ENCODE measurements around the gene CCR7.
A peak's percentile ranks its signal among the peaks of the same experiment; 100 is the strongest.
"Not testable (repeated sequence)": the region's sequence is repeated elsewhere in the genome, so short reads cannot be mapped to it uniquely, and the experiment has no call there.

Gene CCR7

GRCh38 chr17:40551879-40552768, 13.1 kb downstream of the CCR7 start:
- no peak for DNase-seq (ENCODE audit: low read depth in 1 of 2, low spot score in 1 of 2)

GRCh38 chr17:40551091-40551878, 14.0 kb downstream of the CCR7 start:
- no peak for DNase-seq (ENCODE audit: low read depth in 1 of 2, low spot score in 1 of 2)

- no peak for DNase-seq (ENCODE audit: low read depth in 1 of 2, low spot score in 1 of 2)
Observed at GRCh38 chr17:40550608-40551007, 14.7 kb downstream of the CCR7 start.

DNA sequence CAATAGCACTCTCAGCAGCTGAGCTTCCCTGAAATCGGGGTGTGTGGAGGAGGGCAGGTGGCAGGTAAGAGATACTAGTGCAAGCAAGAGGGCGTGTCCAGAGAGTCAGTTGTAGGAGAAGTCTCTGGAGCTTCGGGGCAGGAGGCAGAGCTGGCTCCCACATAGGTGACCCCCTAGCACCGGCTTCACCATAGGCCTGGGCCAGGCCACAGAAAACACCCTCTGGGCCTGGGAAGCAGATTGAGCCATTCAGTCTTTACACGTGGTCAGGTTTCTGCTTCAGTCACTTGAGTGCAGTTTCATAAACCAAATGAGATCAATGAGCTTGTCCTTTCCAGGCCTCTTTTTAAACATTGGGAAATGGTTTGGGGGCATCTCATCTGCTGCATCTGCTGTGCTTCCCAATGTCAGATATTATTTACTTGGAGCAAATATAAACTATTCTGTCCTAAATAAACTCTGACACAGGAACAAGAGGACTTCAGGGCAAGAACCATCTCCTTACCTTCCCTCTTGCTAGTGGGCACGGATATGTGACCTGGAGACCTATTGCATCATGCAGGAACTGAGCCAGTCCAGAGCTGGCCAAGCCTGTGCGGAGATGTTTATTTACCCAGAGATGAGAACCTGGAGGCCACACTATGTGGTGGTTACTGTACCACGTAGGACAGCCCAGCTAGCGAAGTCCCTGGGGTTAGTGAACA, 16.1 kb downstream of the CCR7 start:
- no peak for DNase-seq (ENCODE audit: low read depth in 1 of 2, low spot score in 1 of 2)

GRCh38 chr17:40548491-40548981, 16.7 kb downstream of the CCR7 start:
- DNase-seq (ENCODE audit: low read depth in 1 of 2, low spot score in 1 of 2) = no peak

DNA sequence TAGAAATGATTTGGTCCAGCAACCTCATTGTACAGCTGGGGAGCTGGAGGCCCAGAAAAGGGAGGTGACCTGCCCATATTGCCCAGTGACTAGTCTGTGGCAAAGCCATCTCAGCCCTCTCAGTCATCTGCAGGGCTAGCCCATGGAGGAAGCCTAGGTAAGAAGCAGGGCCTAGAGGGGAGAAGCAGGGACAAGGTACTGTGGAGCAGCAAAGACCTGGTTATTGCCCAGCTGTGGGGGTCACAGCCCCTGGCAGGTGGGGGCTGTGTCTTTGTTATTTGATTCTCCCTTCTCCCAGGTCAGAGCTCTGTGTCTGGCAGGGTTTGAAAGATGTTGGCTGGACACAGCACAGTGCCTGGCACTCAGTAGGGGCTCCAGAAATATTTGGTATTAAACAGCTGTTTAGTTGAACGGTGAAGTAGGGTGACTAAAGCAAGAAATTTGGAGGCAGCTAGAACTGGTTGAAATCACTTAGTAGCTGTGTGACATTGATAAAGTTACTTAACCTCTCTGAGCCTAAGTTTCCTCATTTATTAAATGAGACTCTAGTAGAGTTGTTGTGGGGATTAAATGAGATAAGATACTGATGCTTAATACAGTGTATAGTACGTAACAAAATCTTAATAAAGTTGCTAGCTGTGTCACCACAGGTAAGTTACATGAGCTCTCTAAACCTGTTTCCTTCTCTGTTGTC, 17.3 kb downstream of the CCR7 start:
- no peak for DNase-seq (ENCODE audit: low read depth in 1 of 2, low spot score in 1 of 2)

DNA sequence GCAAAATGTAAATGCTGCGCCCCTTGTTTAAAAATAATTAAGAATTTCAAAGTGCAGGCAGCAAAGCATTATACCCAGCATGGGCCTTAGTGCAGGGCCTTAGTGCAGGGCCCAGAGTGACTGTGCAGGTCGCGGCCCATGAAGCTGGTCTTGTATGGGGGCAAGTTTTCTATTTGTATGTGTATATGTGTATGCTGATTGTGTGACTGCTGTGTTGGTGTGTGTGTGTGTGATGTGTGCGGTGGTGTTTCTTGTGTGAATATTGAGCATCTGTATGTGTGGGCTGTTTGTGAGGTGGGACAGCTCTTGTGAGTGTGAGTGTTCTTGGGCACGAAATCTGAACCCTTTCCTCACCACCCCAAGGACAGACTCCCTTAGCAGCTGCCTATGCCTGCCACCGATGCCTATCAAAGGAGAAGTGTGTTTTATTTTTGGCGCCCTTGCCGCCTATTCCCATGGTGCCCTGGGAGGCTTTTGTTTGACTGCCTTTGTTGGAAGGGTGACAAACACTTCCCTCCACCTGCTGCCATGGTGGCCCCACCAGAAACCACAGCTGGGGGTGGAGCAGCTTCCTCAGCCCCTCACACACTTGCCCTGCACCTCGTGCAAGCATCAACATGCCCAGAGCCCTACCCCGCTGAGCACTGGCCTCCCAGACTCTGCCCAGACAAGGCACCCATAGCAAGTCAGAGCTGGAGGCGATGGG, 18.0 kb downstream of the CCR7 start:
- DNase-seq (ENCODE audit: low read depth in 1 of 2, low spot score in 1 of 2) = peak in 1 of 2 donors; percentile 45

- not testable (repeated sequence) for DNase-seq (ENCODE audit: low read depth in 1 of 2, low spot score in 1 of 2)
Observed at GRCh38 chr17:40546497-40546896, 18.8 kb downstream of the CCR7 start.

DNA sequence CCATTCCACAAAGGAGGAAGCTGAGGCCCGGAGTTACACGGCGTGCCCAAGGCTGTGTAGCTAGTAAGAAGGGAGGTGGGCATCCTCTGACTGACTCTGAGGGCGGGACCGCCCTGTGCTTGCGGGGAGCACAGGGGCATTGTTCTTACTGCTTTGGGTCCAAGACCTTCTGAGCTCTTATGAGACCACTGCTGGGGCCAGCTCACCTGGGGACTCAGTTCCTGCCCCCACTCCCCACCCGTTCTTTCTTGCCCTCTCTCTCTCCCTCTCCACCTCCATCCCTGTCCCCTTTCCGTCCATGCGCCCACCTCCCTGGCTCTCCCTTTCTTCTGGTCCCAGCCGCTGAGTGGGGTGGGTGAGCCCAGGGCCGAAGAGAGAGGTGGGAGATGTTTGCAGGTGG, 19.6 kb downstream of the CCR7 start:
- DNase-seq (ENCODE audit: low read depth in 1 of 2, low spot score in 1 of 2) = no peak

DNA sequence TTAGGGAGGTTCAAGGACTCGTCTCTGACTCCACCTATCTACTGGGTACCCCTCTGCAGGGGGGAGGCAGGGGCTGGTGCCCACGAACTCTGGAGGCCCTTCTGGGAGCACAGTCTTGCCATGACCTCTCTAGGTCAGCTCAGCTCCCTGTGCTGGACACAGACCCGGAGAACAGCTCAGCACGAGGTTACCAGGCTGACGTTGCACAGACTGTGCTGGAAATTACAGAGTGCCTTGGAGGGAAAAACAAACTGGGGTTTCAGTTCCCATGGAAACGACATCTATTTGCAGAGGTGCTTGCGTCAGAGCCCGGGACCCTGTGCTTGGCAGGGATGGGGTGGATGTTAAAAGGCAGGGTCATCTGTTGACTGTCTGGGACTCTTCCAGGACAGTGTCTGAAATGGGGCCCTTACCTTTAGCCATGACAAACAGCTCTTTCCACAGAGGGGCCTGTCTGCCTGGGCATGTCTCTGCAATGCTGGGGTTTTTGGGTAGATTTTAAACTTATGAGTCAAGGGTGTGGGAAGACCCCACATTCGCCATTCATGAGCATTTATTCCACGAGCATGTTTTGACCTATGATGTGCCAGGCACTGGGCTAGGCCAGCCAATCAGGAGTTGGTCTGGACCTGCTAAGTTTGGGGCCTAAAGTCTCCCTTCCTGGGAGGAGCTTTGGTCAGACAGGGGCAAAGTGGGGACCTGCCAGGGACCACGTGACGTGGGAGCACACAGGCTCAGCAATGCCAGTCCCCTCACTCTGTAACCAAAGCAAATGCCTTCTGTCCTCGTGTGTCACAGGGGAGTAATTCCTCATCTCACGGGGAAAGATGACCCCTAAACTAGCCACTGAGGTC, 22.5 kb downstream of the CCR7 start:
- DNase-seq (ENCODE audit: low read depth in 1 of 2, low spot score in 1 of 2) = no peak

DNA sequence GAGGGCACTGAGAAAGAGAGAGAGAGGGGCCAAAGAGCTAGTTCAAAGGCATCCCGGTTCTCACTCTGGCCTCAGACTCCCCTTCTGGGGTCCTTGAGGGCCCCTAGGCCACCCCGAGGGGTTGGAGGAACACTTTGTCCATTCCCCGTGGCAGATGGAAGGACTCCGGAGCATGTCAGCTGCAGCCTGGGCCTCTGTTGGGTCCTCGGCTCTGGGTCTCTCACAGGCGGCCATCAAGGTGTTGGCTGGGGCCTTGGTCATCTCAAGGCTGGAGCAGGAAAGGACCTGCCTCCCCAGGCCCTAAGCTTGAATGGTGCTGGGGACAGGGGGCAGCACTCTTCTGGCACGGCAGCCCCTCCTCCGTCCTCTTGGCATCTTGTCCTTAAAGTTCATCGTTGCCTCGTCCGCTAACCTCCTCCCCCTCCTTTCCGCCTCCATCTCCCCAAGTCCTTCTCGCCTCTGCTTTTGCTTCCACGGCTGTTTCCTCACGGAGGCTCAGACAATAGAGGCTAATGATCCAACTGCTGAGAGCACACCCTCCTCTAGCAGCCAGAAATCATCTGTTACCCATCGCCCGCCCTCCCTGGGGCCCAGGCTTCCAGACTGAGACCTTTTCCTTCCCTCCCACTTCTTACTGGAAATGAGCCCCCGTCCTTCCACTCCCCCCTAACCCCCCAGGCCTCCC, 23.3 kb downstream of the CCR7 start:
- DNase-seq (ENCODE audit: low read depth in 1 of 2, low spot score in 1 of 2) = no peak

- DNase-seq (ENCODE audit: low read depth in 1 of 2, low spot score in 1 of 2) = peak; percentile 45 to 53
Observed at GRCh38 chr17:40541060-40541872, 24.0 kb downstream of the CCR7 start.

GRCh38 chr17:40540448-40540847, 24.8 kb downstream of the CCR7 start:
- DNase-seq (ENCODE audit: low read depth in 1 of 2, low spot score in 1 of 2) = no peak

- no peak for DNase-seq (ENCODE audit: low read depth in 1 of 2, low spot score in 1 of 2)
Observed at GRCh38 chr17:40539711-40540411, 25.4 kb downstream of the CCR7 start.

DNA sequence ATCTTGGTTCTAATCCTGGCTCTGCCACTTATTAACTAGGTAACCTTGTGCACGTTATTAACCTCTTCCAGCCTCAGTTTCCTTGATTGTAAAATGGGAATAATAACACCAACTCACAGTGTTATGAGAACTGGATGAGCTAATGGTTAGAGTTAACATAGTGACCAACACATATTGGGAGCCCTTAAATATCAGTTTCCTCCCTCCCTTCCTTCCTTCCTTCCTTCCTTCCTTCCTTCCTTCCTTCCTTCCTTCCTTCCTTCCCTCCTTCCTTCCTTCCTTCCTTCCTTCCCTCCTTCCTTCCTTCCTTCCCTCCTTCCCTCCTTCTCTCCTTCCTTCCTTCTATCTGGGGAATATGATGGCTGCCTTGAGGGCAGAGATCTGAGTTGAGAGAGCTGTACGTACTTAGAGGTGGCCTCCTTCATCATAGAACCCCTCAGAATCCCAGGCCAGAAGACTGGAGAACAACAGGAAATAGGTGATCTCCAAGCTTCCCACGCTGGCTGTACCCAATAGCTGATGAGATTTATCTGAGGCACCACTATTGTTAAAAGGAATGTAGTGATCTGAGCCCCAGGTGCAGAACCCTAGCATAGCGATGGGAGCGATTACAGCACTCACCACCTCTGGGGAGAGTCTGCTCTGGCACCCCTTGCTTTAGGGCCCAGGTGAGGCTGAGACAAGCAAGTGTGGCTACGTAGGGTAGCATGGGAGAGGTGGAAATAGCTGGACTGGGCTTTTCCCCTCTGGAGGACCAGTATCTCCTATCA, 26.2 kb downstream of the CCR7 start:
- DNase-seq (ENCODE audit: low read depth in 1 of 2, low spot score in 1 of 2) = no peak

Data from activated T-helper 1 cell treated with anti-CD3 and anti-CD28 coated beads, Interleukin-2, amount 50 U/mL, for 16 hours (primary cell).